Keratinocyte (primary cell): Measurements from ENCODE around the gene ZNF648.

Experiments used
- CTCF ChIP-seq, 3 experiments: IDR thresholded peaks in 1 of 3; conservative IDR thresholded peaks in 1 of 3; optimal IDR thresholded peaks in 1 of 3; 2 replicates in 2 of 3; 3 replicates in 1 of 3; pipeline versions ENCODE3 to v1.5.1; 2011; ENCODE audit warnings: low read length in 3 of 3, mild to moderate bottlenecking in 3 of 3, moderate library complexity in 2 of 3, control low read depth in 1 of 3, inconsistent platforms in 1 of 3; ENCODE audit not compliant: insufficient read depth in 2 of 3; ENCODE audit errors: extremely low read depth in 1 of 3
- EZH2 ChIP-seq: IDR thresholded peaks from one replicate; pipeline ENCODE4 v1.6.1; 2012; ENCODE audit warnings: inconsistent platforms, mild to moderate bottlenecking, low read length, moderate library complexity

DNA sequence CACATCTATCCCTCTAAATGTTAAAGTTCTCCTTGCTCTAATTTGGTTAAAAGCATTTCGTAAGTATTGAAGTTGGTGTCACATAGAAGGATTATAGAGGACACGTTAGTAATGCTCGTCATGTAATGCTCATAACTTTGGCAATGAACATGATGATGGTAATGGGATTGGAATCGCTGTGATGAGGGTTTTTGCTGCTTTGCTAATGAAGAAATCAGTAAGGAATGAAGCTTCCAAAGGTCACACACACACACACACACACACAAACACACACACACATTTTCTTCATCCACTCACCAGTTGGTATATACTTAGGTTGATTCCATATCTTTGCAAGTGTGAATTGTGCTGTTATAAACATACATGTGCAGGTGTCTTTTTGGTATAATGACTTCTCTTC lies 36.8 kb upstream of the ZNF648 start:
- no peak for TF ChIP-seq CTCF (optimal IDR thresholded peaks at IDR 0.05 in 1 of 3, IDR thresholded peaks at IDR 0.05 in 1 of 3, conservative IDR thresholded peaks at IDR 0.05 in 1 of 3; ENCODE audit: extremely low read depth in 1 of 3, insufficient read depth in 2 of 3, low read length in 3 of 3)
- no peak for TF ChIP-seq EZH2
